Lower leg skin (tissue), 3 donors: ENCODE measurements around the gene LPXN.

ENCODE experiments used
- POLR2A ChIP-seq, 2 donors: fragments of 450-650 bp; IDR thresholded peaks; one replicate each; pipeline ENCODE4 v1.6.1; 2016 to 2017; ENCODE audit warnings: antibody characterized with exemption in 2 of 2, mild to moderate bottlenecking in 1 of 2, moderate library complexity in 1 of 2
- TF ChIP-seq, protein P1 (sequence below), 3 donors: fragments of 450-650 bp; IDR thresholded peaks; one replicate each; pipeline ENCODE4 v1.5.1; 2016; ENCODE audit warnings: antibody characterized with exemption in 3 of 3, mild to moderate bottlenecking in 3 of 3, moderate library complexity in 2 of 3

DNA sequence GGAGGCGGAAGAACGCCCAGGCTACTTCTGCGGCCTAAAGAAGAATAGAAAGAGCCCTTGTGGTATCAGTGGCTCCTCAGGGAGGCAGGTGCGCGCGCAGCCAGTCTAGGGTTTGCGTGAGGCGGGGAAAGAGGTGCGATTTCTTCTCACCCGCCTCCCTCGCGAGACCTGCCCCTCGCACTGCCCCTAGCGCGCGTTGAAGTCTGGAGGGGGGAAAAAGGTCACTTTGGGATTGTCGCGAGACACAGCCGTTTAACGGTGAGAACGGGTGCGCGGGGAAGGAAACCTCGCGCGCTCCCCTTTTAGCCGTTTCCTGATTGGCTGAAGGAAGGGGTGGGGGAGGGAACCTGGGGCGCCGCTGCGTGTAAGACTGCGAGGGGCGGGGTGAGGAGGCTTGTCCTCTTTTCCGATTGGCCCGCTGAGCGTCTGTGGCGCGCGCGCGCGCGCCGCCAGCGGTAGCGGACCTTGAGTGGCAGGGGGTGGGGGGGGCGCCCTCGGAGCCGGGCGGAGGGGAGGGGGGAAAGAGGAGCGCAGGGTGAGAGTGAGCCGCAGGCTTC lies 3.1 kb upstream of the LPXN start, which contains the start of gene ZFP91:
- TF ChIP-seq, protein P1, sequence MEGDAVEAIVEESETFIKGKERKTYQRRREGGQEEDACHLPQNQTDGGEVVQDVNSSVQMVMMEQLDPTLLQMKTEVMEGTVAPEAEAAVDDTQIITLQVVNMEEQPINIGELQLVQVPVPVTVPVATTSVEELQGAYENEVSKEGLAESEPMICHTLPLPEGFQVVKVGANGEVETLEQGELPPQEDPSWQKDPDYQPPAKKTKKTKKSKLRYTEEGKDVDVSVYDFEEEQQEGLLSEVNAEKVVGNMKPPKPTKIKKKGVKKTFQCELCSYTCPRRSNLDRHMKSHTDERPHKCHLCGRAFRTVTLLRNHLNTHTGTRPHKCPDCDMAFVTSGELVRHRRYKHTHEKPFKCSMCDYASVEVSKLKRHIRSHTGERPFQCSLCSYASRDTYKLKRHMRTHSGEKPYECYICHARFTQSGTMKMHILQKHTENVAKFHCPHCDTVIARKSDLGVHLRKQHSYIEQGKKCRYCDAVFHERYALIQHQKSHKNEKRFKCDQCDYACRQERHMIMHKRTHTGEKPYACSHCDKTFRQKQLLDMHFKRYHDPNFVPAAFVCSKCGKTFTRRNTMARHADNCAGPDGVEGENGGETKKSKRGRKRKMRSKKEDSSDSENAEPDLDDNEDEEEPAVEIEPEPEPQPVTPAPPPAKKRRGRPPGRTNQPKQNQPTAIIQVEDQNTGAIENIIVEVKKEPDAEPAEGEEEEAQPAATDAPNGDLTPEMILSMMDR (IDR thresholded peaks at IDR 0.05): no peak
- peak in 1 of 2 donors; percentile 70 for TF ChIP-seq POLR2A (IDR thresholded peaks at IDR 0.05)
